Neural cell (in vitro differentiated cells): ENCODE results near the gene SHPK. TPM values are rescaled to one million over a fixed set of nuclear protein-coding genes. Genes with fewer than 3 reads are reported as not detected.

ENCODE experiments used
- H2AFZ ChIP-seq: fragments of 200-600, 300-800 bp; sonication (generic), shearing (Covaris generic); 2 replicates; pipeline ENCODE4 v1.6.0; 2014; ENCODE audit warnings: low read depth, mild to moderate bottlenecking, antibody characterized with exemption, low read length, moderate library complexity
- H3F3A ChIP-seq: fragments of 200-600 bp; shearing (Covaris generic); 2 replicates; pipeline ENCODE4 v1.6.1; 2016; ENCODE audit warnings: mild to moderate bottlenecking, moderate library complexity, mixed read lengths, antibody characterized with exemption, low read length; ENCODE audit not compliant: insufficient read depth, poor library complexity, severe bottlenecking
- H3K27ac ChIP-seq: fragments of 200-600, 300-800 bp; sonication (generic), shearing (Covaris generic); 2 replicates; pipeline ENCODE4 v1.5.1; 2014; ENCODE audit warnings: mild to moderate bottlenecking, low read length, moderate library complexity
- H3K27me3 ChIP-seq: fragments of 300-800, 200-600 bp; sonication (generic), shearing (Covaris generic); 2 replicates; pipeline ENCODE4 v1.6.0; 2014; ENCODE audit warnings: mild to moderate bottlenecking, low read depth, low read length, moderate library complexity; ENCODE audit not compliant: insufficient read depth
- H3K36me3 ChIP-seq: fragments of 300-800, 200-600 bp; sonication (generic), shearing (Covaris generic); 2 replicates; pipeline ENCODE4 v1.5.1; 2014; ENCODE audit warnings: mild to moderate bottlenecking, antibody characterized with exemption, low read length, moderate library complexity; ENCODE audit not compliant: insufficient read depth
- H3K4me2 ChIP-seq: fragments of 300-800, 200-600 bp; sonication (generic), shearing (Covaris generic); 2 replicates; pipeline ENCODE4 v1.6.0; 2014; ENCODE audit warnings: mild to moderate bottlenecking, low read length
- H3K4me3 ChIP-seq: fragments of 300-800, 200-600 bp; sonication (generic), shearing (Covaris generic); 2 replicates; pipeline ENCODE4 v1.5.1; 2014; ENCODE audit warnings: mild to moderate bottlenecking, low read length, moderate library complexity
- H3K79me2 ChIP-seq: fragments of 200-600 bp; shearing (Covaris generic); replicated peaks from 2 replicates; pipeline ENCODE4 v1.6.0; 2014; ENCODE audit warnings: mild to moderate bottlenecking, low read length, moderate library complexity; ENCODE audit not compliant: insufficient read depth
- H3K9ac ChIP-seq: fragments of 300-800, 200-600 bp; sonication (generic), shearing (Covaris generic); 2 replicates; pipeline ENCODE4 v1.6.1; 2016; ENCODE audit warnings: mild to moderate bottlenecking, low read length, mixed read lengths
- H3K9me2 ChIP-seq: fragments of 200-600 bp; shearing (Covaris generic); 2 replicates; pipeline ENCODE4 v1.6.1; 2016; ENCODE audit warnings: mild to moderate bottlenecking, low read length, mixed read lengths; ENCODE audit not compliant: insufficient read depth
- H3K9me3 ChIP-seq: fragments of 200-600, 300-800 bp; sonication (generic), shearing (Covaris generic); 2 replicates; pipeline ENCODE4 v1.6.1; 2016; ENCODE audit warnings: mild to moderate bottlenecking, mixed run types, low read length, moderate library complexity, mixed read lengths
- H4K20me1 ChIP-seq: fragments of 200-600 bp; shearing (Covaris generic); 2 replicates; pipeline ENCODE4 v1.6.1; 2016; ENCODE audit warnings: mild to moderate bottlenecking, mixed run types; ENCODE audit not compliant: insufficient read depth
- EP300 ChIP-seq: fragments of 450-650 bp; conservative IDR thresholded peaks from 2 replicates; pipeline ENCODE4 v1.6.1; 2014; ENCODE audit warnings: antibody characterized with exemption, mild to moderate bottlenecking, moderate library complexity; ENCODE audit not compliant: poor library complexity, severe bottlenecking
- EZH2 ChIP-seq: fragments of 200-600, 300-800 bp; shearing (Covaris generic), sonication (generic); IDR thresholded peaks from 2 replicates; pipeline ENCODE4 v1.6.1; 2014; ENCODE audit warnings: antibody characterized with exemption, low read length, borderline replicate concordance, mild to moderate bottlenecking; ENCODE audit not compliant: insufficient read depth, poor library complexity, severe bottlenecking
- MXI1 ChIP-seq: fragments of 450-650 bp; conservative IDR thresholded peaks from 2 replicates; pipeline ENCODE4 v1.6.1; 2014; ENCODE audit warnings: antibody characterized with exemption, mild to moderate bottlenecking; ENCODE audit not compliant: poor library complexity, severe bottlenecking
- POLR2AphosphoS5 ChIP-seq: IDR thresholded peaks from 2 replicates; pipeline ENCODE4 v1.6.1; 2012
- RAD21 ChIP-seq: fragments of 450-650 bp; conservative IDR thresholded peaks from 2 replicates; pipeline ENCODE4 v1.6.1; 2014; ENCODE audit warnings: antibody characterized with exemption, mild to moderate bottlenecking, moderate library complexity
- REST ChIP-seq: IDR thresholded peaks from 2 replicates; pipeline ENCODE4 v1.6.1; 2012; ENCODE audit warnings: borderline replicate concordance
- SMC3 ChIP-seq: fragments of 450-650 bp; conservative IDR thresholded peaks from 2 replicates; pipeline ENCODE4 v1.6.1; 2014; ENCODE audit warnings: antibody characterized with exemption, mild to moderate bottlenecking, moderate library complexity; ENCODE audit not compliant: poor library complexity
- TAF1 ChIP-seq: IDR thresholded peaks from 2 replicates; pipeline ENCODE4 v1.6.1; 2012; ENCODE audit warnings: low read depth
- polyA plus RNA-seq: library from polyadenylated mRNA; depleted of rRNA; stranded (reverse); fragments of >200 nt; gene quantifications from 2 replicates; pipeline ENCODE4 v1.2.3, GENCODE V29; 2014
- TF ChIP-seq, protein P1 (sequence below): fragments of 450-650 bp; IDR thresholded peaks from 2 replicates; pipeline ENCODE4 v1.5.1; 2014; ENCODE audit warnings: antibody characterized with exemption, mild to moderate bottlenecking, moderate library complexity; ENCODE audit not compliant: poor library complexity, severe bottlenecking

SHPK gene
- polyA plus RNA-seq, 1 donor from 2014 or later: 14.3 TPM

- Histone ChIP-seq H4K20me1 (no peaks in the 10 kb centered on the region), H3K4me2 (no peak overlapping the region), H3K9ac (no peak overlapping the region), H3K27me3 (no peaks in the 10 kb centered on the region), H3K9me3 (no peaks in the 10 kb centered on the region), H3K79me2 (no peaks in the 10 kb centered on the region), H3K36me3 (no peaks in the 10 kb centered on the region), H3K4me3 (no peak overlapping the region), H2AFZ (no peak overlapping the region), H3K27ac (no peak overlapping the region), H3F3A (no peaks in the 10 kb centered on the region), H3K9me2 (no peaks in the 10 kb centered on the region)
- TF ChIP-seq TAF1 (no peak), EZH2 (no peak), REST (no peak), EP300 (no peak), MXI1 (no peak), RAD21 (no peak), SMC3 (no peak), POLR2AphosphoS5 (no peak)
- TF ChIP-seq, protein P1, sequence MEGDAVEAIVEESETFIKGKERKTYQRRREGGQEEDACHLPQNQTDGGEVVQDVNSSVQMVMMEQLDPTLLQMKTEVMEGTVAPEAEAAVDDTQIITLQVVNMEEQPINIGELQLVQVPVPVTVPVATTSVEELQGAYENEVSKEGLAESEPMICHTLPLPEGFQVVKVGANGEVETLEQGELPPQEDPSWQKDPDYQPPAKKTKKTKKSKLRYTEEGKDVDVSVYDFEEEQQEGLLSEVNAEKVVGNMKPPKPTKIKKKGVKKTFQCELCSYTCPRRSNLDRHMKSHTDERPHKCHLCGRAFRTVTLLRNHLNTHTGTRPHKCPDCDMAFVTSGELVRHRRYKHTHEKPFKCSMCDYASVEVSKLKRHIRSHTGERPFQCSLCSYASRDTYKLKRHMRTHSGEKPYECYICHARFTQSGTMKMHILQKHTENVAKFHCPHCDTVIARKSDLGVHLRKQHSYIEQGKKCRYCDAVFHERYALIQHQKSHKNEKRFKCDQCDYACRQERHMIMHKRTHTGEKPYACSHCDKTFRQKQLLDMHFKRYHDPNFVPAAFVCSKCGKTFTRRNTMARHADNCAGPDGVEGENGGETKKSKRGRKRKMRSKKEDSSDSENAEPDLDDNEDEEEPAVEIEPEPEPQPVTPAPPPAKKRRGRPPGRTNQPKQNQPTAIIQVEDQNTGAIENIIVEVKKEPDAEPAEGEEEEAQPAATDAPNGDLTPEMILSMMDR: no peak
These were observed 45.3 kb downstream of the SHPK start for GRCh38 chr17:3590768-3591167.

DNA sequence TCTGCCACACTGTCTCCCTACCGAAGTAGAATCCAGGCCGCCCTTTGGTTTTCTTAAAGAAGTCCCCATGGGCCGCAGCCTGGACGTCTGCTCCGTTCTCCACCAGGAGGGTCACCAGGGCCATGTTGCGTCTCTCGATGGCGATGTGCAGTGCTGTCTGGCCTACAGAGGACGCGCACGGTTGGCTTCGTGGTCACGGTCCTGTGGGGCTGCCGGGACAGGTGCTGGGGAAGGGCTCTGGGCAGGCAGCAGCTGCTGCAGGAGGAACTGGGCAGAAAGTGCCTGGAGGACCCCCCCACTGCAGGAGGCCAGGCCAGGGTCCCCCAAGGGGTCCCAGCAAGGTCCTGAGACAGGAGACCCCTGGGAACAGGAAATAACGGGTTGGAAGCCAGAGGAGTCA, 45.8 kb downstream of the SHPK start:
- H3K27ac ChIP-seq: no peak overlapping the region
- H3F3A ChIP-seq: no peaks in the 10 kb centered on the region
- no peaks in the 10 kb centered on the region for H3K79me2 ChIP-seq
- H3K4me2 ChIP-seq: no peak overlapping the region
- H3K4me3 ChIP-seq: no peak overlapping the region
- no peaks in the 10 kb centered on the region for H3K9me3 ChIP-seq
- no peak overlapping the region for H3K9ac ChIP-seq
- H3K36me3 ChIP-seq: no peaks in the 10 kb centered on the region
- TF ChIP-seq, protein P1: no peak
- TF ChIP-seq MXI1 (no peak), TAF1 (no peak), EP300 (no peak), RAD21 (no peak), EZH2 (no peak), REST (no peak)
- no peaks in the 10 kb centered on the region for H3K9me2 ChIP-seq
- no peak overlapping the region for H2AFZ ChIP-seq
- no peaks in the 10 kb centered on the region for H4K20me1 ChIP-seq
- H3K27me3 ChIP-seq: no peaks in the 10 kb centered on the region
